Measurements from ENCODE around the gene SSC4D.
"Not testable (repeated sequence)": the region's sequence is repeated elsewhere in the genome, so short reads cannot be mapped to it uniquely, and the experiment has no call there.

The SSC4D gene

DNA sequence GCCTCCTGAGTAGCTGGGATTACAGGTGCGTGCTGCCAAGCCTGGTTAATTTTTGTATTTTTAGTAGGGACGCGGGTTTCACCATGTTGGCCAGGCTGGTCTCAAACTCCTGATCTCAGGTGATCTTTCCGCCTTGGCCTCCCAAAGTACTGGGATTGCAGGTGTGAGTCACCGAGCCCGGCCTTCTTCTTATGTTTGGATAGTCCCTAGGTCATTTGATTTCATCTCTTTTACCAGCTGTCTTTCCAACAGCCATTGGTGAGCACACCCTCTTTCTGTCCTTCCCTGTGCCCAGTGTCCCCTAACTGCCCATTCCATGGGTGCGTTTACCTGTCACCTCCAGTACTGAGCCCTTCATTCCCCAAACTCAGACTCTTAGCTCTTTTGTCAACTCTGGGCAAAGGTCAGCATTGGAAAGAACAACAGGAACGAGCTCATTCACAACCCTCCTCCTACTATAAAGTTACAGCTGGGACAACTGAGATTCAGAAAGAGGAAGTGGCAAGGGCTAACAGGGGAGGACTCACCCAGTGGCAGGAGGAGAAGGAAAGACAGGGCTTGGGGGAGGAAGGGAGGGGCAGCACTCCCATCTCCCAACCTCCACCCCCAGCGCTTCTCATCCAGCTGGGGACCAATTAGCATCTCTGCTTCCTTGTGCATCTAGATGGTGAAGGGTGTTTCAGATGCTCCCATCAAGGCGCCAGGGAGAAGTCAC is 5.6 kb downstream of the SSC4D start:
- Histone ChIP-seq H3K27ac (no peak overlapping the region), H3K4me1 (no peaks in the 10 kb centered on the region), H3K36me3 (no peaks in the 10 kb centered on the region), H3K9me3 (no peaks in the 10 kb centered on the region), H3K27me3 (no peaks in the 10 kb centered on the region), H3K4me3 (no peak overlapping the region)
- TF ChIP-seq, protein P1, sequence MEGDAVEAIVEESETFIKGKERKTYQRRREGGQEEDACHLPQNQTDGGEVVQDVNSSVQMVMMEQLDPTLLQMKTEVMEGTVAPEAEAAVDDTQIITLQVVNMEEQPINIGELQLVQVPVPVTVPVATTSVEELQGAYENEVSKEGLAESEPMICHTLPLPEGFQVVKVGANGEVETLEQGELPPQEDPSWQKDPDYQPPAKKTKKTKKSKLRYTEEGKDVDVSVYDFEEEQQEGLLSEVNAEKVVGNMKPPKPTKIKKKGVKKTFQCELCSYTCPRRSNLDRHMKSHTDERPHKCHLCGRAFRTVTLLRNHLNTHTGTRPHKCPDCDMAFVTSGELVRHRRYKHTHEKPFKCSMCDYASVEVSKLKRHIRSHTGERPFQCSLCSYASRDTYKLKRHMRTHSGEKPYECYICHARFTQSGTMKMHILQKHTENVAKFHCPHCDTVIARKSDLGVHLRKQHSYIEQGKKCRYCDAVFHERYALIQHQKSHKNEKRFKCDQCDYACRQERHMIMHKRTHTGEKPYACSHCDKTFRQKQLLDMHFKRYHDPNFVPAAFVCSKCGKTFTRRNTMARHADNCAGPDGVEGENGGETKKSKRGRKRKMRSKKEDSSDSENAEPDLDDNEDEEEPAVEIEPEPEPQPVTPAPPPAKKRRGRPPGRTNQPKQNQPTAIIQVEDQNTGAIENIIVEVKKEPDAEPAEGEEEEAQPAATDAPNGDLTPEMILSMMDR (IDR thresholded peaks at IDR 0.05), result no peak
- DNase-seq, result peak in 1 of 2 donors; percentile 42
- intact Hi-C loops (cut with DNase I; ENCODE audit: low total_unique reads), result no loop called here

DNA sequence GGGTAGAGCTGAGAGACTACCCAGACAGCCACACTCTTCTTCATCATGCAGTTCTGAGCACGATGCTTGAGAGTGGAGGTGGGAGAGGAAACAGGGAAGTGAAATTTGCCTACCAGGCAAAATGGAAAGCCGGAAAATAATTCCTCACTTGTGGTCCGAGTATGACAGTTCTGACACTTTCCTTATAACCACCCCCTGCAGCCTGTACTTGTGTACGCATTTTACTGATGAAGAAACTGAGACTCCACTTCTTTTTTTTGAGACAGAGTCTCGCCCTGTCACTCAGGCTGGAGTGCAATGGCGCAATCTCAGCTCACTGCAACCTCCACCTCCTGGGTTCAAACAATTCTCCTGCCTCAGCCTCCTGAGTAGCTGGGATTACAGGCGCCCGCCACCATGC is 6.4 kb downstream of the SSC4D start:
- H3K4me3 ChIP-seq; H3K9me3 ChIP-seq; H3K27me3 ChIP-seq; H3K27ac ChIP-seq; DNase-seq; intact Hi-C loops (cut with DNase I; ENCODE audit: low total_unique reads); H3K4me1 ChIP-seq; H3K36me3 ChIP-seq: not testable (repeated sequence)

DNA sequence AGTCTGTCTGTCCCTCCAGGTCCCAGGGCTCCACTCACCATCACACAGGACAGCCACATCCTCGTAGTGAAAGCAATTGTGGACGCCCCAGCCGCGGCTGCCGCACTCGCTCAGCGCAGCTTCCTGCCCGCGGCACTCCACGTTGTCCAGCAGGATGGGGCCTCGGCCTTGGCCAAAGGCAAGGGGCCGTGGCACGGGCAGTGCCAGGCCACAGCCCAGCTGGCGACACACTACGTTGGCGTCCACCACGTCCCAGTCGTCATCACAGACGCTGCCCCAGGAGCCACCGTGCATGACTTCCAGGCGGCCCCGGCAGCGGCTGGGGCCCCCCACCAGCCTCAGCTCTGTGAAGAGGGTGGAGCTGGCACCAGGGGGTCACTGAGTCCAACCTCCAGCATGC is 9.2 kb downstream of the SSC4D start:
- intact Hi-C loops (cut with DNase I; ENCODE audit: low total_unique reads), result no loop called here
- no peaks in the 10 kb centered on the region for H3K36me3 ChIP-seq
- TF ChIP-seq, protein P1 (IDR thresholded peaks at IDR 0.05), result no peak
- H3K4me1 ChIP-seq, result peaks cover 0 to 13% (median 10%) of the 10 kb centered on the region in 4 donors
- no peak overlapping the region for H3K27ac ChIP-seq
- no peaks in the 10 kb centered on the region for H3K9me3 ChIP-seq
- H3K27me3 ChIP-seq, result no peaks in the 10 kb centered on the region
- H3K4me3 ChIP-seq, result no peak overlapping the region
- no peak for DNase-seq

DNA sequence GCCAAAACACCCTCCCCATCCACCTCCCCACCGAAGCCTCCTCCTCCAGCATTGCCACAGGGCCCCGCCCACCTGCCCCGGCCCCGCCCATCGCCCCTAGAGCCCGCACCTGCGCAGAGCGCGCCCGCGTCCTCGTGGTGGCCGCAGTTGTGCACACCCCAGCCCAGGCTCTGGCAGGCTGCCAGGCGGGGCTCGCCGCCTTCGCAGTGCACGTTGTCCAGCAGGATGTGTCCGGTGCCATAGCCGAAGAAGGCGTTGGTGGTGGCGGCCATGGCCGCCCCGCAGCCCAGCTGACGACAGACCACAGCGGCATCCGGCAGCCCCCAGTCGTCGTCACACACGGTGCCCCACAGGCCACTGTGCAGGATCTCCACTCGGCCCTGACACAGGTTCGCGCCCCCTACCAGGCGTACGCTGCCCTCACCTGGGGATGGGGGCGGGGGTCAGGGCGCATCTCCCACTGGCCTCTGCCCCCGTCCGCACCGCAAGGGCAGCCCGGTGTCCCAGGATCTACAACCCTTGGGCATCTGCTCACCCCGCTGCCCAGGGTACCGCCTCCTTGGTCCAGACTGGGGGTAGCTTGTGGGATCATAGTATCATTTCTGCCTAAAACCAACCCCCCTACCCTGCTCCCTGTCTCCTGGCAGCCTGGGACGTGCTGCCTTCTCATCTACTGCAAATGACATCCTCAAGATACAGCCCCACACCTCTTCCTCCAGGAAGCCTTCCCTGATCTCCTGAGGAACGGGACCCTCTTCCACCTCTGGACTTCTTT is 11.9 kb downstream of the SSC4D start:
- Histone ChIP-seq H3K9me3 (no peaks in the 10 kb centered on the region), H3K27me3 (no peaks in the 10 kb centered on the region), H3K4me1 (peaks cover 0 to 22% (median 17%) of the 10 kb centered on the region in 4 donors), H3K27ac (peak overlapping the region; percentile 21 to 26), H3K36me3 (no peaks in the 10 kb centered on the region), H3K4me3 (peak overlapping the region; percentile 49 to 56)
- TF ChIP-seq, protein P1 (IDR thresholded peaks at IDR 0.05), result no peak
- intact Hi-C loops (cut with DNase I; ENCODE audit: low total_unique reads), result no loop called here
- DNase-seq, result peak; percentile 67 to 89

DNA sequence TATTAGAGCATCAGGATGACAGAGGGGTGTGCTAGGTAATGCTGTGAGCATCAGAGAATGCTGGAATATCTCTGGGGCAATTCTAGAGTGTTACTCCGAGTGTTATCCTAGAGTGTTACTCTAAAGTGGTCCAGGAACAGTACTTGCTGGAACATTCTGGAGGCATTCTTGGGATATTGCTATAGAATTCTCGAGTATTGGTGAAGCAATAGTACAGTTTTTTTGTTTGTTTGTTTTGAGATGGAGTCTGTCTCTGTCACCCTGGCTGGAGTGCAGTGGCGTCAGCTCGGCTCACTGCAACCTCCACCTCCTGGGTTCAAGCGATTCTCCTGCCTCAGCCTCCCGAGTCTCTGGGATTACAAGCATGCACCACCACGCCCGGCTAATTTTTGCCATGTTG is 12.6 kb downstream of the SSC4D start:
- TF ChIP-seq, protein P1 (IDR thresholded peaks at IDR 0.05), result no peak
- Histone ChIP-seq H3K27me3 (no peaks in the 10 kb centered on the region), H3K4me3 (peak overlapping the region; percentile 49 to 56), H3K27ac (no peak overlapping the region), H3K4me1 (peaks cover 0 to 25% (median 17%) of the 10 kb centered on the region in 4 donors), H3K36me3 (no peaks in the 10 kb centered on the region), H3K9me3 (no peaks in the 10 kb centered on the region)
- intact Hi-C loops (cut with DNase I; ENCODE audit: low total_unique reads), result no loop called here
- DNase-seq, result no peak
